SK-N-SH (cell line): Measurements from ENCODE around the gene AUH.

Source experiments
- EP300 ChIP-seq, 2 experiments: IDR thresholded peaks; 2 replicates each; pipeline versions ENCODE4 v1.4.0 to v1.6.1; 2012; ENCODE audit warnings: borderline replicate concordance in 1 of 2, low read depth in 1 of 2, low read length in 1 of 2
- EZH2phosphoT487 ChIP-seq: fragments of 200-600 bp; sonication (generic); IDR thresholded peaks from 2 replicates; pipeline ENCODE4 v1.6.1; 2017; ENCODE audit warnings: low read depth, mixed run types, mild to moderate bottlenecking, antibody characterized with exemption, moderate library complexity, borderline replicate concordance
- FOXM1 ChIP-seq: IDR thresholded peaks from 2 replicates; pipeline ENCODE4 v1.4.0; 2012; ENCODE audit warnings: low read depth, mild to moderate bottlenecking
- JUND ChIP-seq: IDR thresholded peaks from 2 replicates; pipeline ENCODE4 v1.4.0; 2012
- NRF1 ChIP-seq: IDR thresholded peaks from 2 replicates; pipeline ENCODE4 v1.6.1; 2012; ENCODE audit warnings: low read depth, mild to moderate bottlenecking, low read length
- POLR2AphosphoS5 ChIP-seq: IDR thresholded peaks from 2 replicates; pipeline ENCODE4 v1.6.1; 2012; ENCODE audit warnings: low read depth, low read length
- RFX5 ChIP-seq: IDR thresholded peaks from 2 replicates; pipeline ENCODE4 v1.6.1; 2012; ENCODE audit warnings: mild to moderate bottlenecking, improper control_type of control experiment, low read length
- SIN3A ChIP-seq: IDR thresholded peaks from 2 replicates; pipeline ENCODE4 v1.6.1; 2012; ENCODE audit warnings: low read depth, mild to moderate bottlenecking, low read length, moderate library complexity, borderline replicate concordance
- TAF1 ChIP-seq: IDR thresholded peaks from 2 replicates; pipeline ENCODE4 v1.6.1; 2012; ENCODE audit warnings: low read depth, mild to moderate bottlenecking, low read length, moderate library complexity, borderline replicate concordance
- TF ChIP-seq, protein P1 (sequence below): fragments of 200-600 bp; sonication (generic); IDR thresholded peaks from 2 replicates; pipeline ENCODE4 v1.6.1; 2017; ENCODE audit warnings: antibody characterized with exemption, mild to moderate bottlenecking, moderate library complexity
- TF ChIP-seq, protein P2 (sequence below): IDR thresholded peaks from 2 replicates; pipeline ENCODE4 v1.6.1; 2012; ENCODE audit warnings: mild to moderate bottlenecking, low read depth, low read length, moderate library complexity

DNA sequence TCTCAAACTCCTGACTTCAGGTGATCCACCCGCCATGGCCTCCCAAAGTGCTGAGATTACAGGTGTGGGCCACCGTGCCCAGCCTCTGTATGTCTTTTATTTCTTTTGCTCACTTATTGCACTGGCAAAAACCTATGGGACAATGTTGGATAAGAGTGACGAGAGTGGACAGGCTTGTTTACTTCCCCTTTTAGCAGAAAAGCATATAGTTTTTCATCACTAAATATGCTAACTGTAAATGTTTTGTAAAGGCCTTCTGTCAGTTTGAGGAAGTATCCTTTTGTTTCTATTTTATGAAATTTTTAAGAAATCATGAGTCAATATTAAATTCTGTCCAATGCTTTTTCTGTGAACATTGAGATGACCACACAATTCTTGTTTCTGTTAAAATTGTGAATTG, 103.3 kb downstream of the AUH start:
- TF ChIP-seq, protein P1, sequence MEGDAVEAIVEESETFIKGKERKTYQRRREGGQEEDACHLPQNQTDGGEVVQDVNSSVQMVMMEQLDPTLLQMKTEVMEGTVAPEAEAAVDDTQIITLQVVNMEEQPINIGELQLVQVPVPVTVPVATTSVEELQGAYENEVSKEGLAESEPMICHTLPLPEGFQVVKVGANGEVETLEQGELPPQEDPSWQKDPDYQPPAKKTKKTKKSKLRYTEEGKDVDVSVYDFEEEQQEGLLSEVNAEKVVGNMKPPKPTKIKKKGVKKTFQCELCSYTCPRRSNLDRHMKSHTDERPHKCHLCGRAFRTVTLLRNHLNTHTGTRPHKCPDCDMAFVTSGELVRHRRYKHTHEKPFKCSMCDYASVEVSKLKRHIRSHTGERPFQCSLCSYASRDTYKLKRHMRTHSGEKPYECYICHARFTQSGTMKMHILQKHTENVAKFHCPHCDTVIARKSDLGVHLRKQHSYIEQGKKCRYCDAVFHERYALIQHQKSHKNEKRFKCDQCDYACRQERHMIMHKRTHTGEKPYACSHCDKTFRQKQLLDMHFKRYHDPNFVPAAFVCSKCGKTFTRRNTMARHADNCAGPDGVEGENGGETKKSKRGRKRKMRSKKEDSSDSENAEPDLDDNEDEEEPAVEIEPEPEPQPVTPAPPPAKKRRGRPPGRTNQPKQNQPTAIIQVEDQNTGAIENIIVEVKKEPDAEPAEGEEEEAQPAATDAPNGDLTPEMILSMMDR = no peak
- TF ChIP-seq SIN3A (no peak), TAF1 (no peak), JUND (no peak), EZH2phosphoT487 (no peak), EP300 (IDR thresholded peaks at IDR 0.05; ENCODE audit: borderline replicate concordance in 1 of 2, low read depth in 1 of 2, low read length in 1 of 2) (no peak), FOXM1 (no peak), POLR2AphosphoS5 (no peak), RFX5 (no peak), NRF1 (no peak)
- TF ChIP-seq, protein P2, sequence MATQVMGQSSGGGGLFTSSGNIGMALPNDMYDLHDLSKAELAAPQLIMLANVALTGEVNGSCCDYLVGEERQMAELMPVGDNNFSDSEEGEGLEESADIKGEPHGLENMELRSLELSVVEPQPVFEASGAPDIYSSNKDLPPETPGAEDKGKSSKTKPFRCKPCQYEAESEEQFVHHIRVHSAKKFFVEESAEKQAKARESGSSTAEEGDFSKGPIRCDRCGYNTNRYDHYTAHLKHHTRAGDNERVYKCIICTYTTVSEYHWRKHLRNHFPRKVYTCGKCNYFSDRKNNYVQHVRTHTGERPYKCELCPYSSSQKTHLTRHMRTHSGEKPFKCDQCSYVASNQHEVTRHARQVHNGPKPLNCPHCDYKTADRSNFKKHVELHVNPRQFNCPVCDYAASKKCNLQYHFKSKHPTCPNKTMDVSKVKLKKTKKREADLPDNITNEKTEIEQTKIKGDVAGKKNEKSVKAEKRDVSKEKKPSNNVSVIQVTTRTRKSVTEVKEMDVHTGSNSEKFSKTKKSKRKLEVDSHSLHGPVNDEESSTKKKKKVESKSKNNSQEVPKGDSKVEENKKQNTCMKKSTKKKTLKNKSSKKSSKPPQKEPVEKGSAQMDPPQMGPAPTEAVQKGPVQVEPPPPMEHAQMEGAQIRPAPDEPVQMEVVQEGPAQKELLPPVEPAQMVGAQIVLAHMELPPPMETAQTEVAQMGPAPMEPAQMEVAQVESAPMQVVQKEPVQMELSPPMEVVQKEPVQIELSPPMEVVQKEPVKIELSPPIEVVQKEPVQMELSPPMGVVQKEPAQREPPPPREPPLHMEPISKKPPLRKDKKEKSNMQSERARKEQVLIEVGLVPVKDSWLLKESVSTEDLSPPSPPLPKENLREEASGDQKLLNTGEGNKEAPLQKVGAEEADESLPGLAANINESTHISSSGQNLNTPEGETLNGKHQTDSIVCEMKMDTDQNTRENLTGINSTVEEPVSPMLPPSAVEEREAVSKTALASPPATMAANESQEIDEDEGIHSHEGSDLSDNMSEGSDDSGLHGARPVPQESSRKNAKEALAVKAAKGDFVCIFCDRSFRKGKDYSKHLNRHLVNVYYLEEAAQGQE = no peak
